ENCODE results near the gene ZC3H18. TPM values are rescaled to one million over a fixed set of nuclear protein-coding genes. Genes with fewer than 3 reads are reported as not detected.

Gene ZC3H18
- polyA plus RNA-seq, 3 donors: 5.5 to 36.4 (median 6.8) TPM

DNA sequence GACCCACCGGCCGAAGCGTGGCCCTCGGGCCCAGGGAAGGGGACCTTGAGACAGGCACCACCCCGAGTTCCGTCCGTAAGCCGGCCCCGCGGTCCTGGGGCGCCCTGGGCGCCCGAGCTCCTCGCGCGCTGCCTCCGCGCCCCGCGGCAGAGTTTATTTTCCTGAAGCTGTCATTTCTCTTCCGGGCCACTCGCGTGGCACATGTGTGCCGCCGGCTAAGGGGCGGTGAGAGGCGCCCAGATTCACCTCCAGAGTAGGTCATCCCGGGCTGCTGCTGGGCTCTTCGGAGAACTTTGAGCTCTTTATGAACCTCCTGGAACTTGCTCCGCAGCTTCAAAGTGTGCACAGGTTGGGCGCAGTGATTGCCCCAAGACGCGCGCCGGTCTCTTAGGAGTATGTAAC, 489 bp downstream of the ZC3H18 start:
- Histone ChIP-seq H2AFZ (ENCODE audit: insufficient read depth, low read depth, low read length, poor library complexity, severe bottlenecking) (peak overlapping the region; percentile 55), H3K9me3 (replicated peaks in 1 of 2; ENCODE audit: control insufficient read depth in 1 of 2, insufficient read depth in 1 of 2, low read length in 2 of 2) (no peaks in the 10 kb centered on the region), H3K27me3 (ENCODE audit: control insufficient read depth in 2 of 2, insufficient read depth in 2 of 2, low read length in 2 of 2) (no peaks in the 10 kb centered on the region), H3K36me3 (replicated peaks in 1 of 2; ENCODE audit: control insufficient read depth in 1 of 2, insufficient read depth in 2 of 2, low read length in 2 of 2) (peaks cover 10 to 34% of the 10 kb centered on the region in 2 donors), H3K4me1 (ENCODE audit: control insufficient read depth in 1 of 2, insufficient read depth in 2 of 2, low read length in 2 of 2) (peaks cover 18 to 26% of the 10 kb centered on the region in 2 donors), H4K20me1 (ENCODE audit: insufficient read depth, low read length) (peaks cover 49% of the 10 kb centered on the region), H3K27ac (ENCODE audit: low read depth in 1 of 2, low read length in 2 of 2) (peak overlapping the region; percentile 36 to 74), H3K9ac (ENCODE audit: insufficient read depth, low read length, poor library complexity, severe bottlenecking) (peak overlapping the region; percentile 79), H3K79me2 (ENCODE audit: insufficient read depth, low read length) (peaks cover 52% of the 10 kb centered on the region), H3K4me3 (replicated peaks in 1 of 3; ENCODE audit: low read depth in 2 of 3, low read length in 3 of 3) (peak overlapping the region; percentile 61 to 88 (median 68)), H3K4me2 (replicated peaks; ENCODE audit: extremely low read depth, low read length, poor library complexity, severe bottlenecking) (peak overlapping the region; percentile 80)
- Mint-ChIP-seq H3K27ac (peak overlapping the region; percentile 45 to 93 (median 76)), H3K9me3 (no peaks in the 10 kb centered on the region), H3K4me1 (peaks cover 20% of the 10 kb centered on the region), H3K4me3 (peak overlapping the region; percentile 85 to 90), H3K27me3 (ENCODE audit: low read depth in 3 of 3) (peaks cover 0 to 3% (median 0%) of the 10 kb centered on the region in 3 donors), H3K36me3 (peaks cover 21 to 34% of the 10 kb centered on the region in 2 donors)
- DNase-seq: peak in 1 of 3 donors; percentile 25
- TF ChIP-seq, protein P1, sequence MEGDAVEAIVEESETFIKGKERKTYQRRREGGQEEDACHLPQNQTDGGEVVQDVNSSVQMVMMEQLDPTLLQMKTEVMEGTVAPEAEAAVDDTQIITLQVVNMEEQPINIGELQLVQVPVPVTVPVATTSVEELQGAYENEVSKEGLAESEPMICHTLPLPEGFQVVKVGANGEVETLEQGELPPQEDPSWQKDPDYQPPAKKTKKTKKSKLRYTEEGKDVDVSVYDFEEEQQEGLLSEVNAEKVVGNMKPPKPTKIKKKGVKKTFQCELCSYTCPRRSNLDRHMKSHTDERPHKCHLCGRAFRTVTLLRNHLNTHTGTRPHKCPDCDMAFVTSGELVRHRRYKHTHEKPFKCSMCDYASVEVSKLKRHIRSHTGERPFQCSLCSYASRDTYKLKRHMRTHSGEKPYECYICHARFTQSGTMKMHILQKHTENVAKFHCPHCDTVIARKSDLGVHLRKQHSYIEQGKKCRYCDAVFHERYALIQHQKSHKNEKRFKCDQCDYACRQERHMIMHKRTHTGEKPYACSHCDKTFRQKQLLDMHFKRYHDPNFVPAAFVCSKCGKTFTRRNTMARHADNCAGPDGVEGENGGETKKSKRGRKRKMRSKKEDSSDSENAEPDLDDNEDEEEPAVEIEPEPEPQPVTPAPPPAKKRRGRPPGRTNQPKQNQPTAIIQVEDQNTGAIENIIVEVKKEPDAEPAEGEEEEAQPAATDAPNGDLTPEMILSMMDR (IDR thresholded peaks at IDR 0.05): no peak
- intact Hi-C loops (cut with micrococcal nuclease): loop anchor here (2.0 to 10.0 kb wide), 5 partner anchors 92 to 803 kb away; partner anchors contain the start of genes KLHDC4 (in 2 of the 2) and MVD (in 2 of the 2)
- under 1% methylated on average over 34 of the region's 35 CpGs for WGBS (ENCODE audit: insufficient coverage)

DNA sequence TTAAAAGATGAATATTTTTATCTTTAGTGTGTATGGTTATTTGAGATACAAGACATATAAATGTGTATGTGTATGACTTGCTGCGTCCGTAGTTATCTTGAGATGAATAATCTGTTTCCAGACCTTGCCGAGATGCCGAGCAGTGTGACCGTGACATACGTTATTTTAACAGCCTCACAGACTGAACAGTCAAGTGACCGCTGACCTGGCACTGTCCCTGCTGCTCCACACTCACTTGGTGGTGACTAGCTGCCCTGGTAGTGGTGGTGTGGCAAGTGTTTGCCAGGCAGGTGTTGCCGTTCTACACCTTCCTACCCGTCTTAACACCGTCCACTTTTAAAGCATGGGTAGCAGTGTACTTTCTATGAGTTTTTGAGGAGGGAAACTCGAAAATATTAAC, 5.0 kb downstream of the ZC3H18 start:
- Mint-ChIP-seq H3K4me3 (no peak overlapping the region), H3K9me3 (peaks cover 0 to 3% (median 0%) of the 10 kb centered on the region in 7 donors), H3K4me1 (peaks cover 18% of the 10 kb centered on the region), H3K27ac (no peak overlapping the region), H3K27me3 (ENCODE audit: low read depth in 3 of 3) (no peaks in the 10 kb centered on the region), H3K36me3 (peaks cover 62 to 79% of the 10 kb centered on the region in 2 donors)
- Histone ChIP-seq H3K79me2 (ENCODE audit: insufficient read depth, low read length) (peaks cover 98% of the 10 kb centered on the region), H3K9me3 (replicated peaks in 1 of 2; ENCODE audit: control insufficient read depth in 1 of 2, insufficient read depth in 1 of 2, low read length in 2 of 2) (no peaks in the 10 kb centered on the region), H3K27me3 (ENCODE audit: control insufficient read depth in 2 of 2, insufficient read depth in 2 of 2, low read length in 2 of 2) (no peaks in the 10 kb centered on the region), H4K20me1 (ENCODE audit: insufficient read depth, low read length) (peaks cover 95% of the 10 kb centered on the region), H2AFZ (ENCODE audit: insufficient read depth, low read depth, low read length, poor library complexity, severe bottlenecking) (no peak overlapping the region), H3K27ac (ENCODE audit: low read depth in 1 of 2, low read length in 2 of 2) (no peak overlapping the region), H3K4me3 (replicated peaks in 1 of 3; ENCODE audit: low read depth in 2 of 3, low read length in 3 of 3) (no peak overlapping the region), H3K36me3 (replicated peaks in 1 of 2; ENCODE audit: control insufficient read depth in 1 of 2, insufficient read depth in 2 of 2, low read length in 2 of 2) (peaks cover 51 to 80% of the 10 kb centered on the region in 2 donors), H3K4me1 (ENCODE audit: control insufficient read depth in 1 of 2, insufficient read depth in 2 of 2, low read length in 2 of 2) (peaks cover 10 to 17% of the 10 kb centered on the region in 2 donors), H3K9ac (ENCODE audit: insufficient read depth, low read length, poor library complexity, severe bottlenecking) (no peak overlapping the region), H3K4me2 (replicated peaks; ENCODE audit: extremely low read depth, low read length, poor library complexity, severe bottlenecking) (no peak overlapping the region)
- 96% methylated on average over 4 of the region's 11 CpGs for WGBS (ENCODE audit: insufficient coverage)
- intact Hi-C loops (cut with micrococcal nuclease): loop anchor here in 1 of 2 donors (10.0 kb wide), 1 partner anchor 90 kb away; the partner anchor contains the start of gene MVD
- DNase-seq: no peak
- TF ChIP-seq, protein P1 (IDR thresholded peaks at IDR 0.05): no peak

Data from CD14-positive monocyte (primary cell).